Measurements from ENCODE around the gene LYSMD4. TPM values are rescaled to one million over a fixed set of nuclear protein-coding genes. Genes with fewer than 3 reads are reported as not detected.
"Not testable (repeated sequence)": the region's sequence is repeated elsewhere in the genome, so short reads cannot be mapped to it uniquely, and the experiment has no call there.

The LYSMD4 gene
- total and polyA plus RNA-seq, 10 donors = 2.5 to 13.3 (median 6.0) TPM

DNA sequence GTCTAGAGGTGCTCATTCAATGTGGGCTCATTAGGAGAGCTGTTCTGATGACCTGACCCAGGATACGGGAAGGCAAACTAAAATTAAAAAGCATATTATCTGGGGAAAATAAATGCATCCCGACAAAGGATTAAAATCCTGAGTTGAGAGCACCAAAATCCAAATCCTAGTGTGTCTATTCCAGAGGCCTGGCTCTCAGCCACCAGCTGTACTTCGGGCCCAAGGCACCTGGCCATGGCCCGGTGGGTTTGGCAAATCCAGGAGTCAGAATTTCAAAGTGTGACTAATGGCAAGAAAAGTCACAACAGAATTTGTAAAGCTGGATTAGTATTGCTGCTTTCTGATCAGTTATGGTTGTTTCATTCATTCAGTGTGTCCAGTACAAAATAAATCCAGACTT lies 2.6 kb upstream of the LYSMD4 start:
- no peak for DNase-seq
- Histone ChIP-seq H3K36me3 (peaks cover 0 to 4% (median 0%) of the 10 kb centered on the region in 6 donors), H3K4me3 (no peak overlapping the region), H3K9me3 (no peaks in the 10 kb centered on the region), H3K27ac (no peak overlapping the region), H3K27me3 (replicated peaks in 1 of 7) (no peaks in the 10 kb centered on the region), H3K4me1 (peaks cover 0 to 29% (median 21%) of the 10 kb centered on the region in 6 donors)
- WGBS, 5 donors = 86 to 95% (median 94%) methylated on average over 4 of the region's 4 CpGs
- intact Hi-C loops (cut with DNase I; ENCODE audit: low total_unique reads) = no loop called here
- TF ChIP-seq POLR2A (IDR thresholded peaks at IDR 0.05) = no peak
- TF ChIP-seq, protein P1, sequence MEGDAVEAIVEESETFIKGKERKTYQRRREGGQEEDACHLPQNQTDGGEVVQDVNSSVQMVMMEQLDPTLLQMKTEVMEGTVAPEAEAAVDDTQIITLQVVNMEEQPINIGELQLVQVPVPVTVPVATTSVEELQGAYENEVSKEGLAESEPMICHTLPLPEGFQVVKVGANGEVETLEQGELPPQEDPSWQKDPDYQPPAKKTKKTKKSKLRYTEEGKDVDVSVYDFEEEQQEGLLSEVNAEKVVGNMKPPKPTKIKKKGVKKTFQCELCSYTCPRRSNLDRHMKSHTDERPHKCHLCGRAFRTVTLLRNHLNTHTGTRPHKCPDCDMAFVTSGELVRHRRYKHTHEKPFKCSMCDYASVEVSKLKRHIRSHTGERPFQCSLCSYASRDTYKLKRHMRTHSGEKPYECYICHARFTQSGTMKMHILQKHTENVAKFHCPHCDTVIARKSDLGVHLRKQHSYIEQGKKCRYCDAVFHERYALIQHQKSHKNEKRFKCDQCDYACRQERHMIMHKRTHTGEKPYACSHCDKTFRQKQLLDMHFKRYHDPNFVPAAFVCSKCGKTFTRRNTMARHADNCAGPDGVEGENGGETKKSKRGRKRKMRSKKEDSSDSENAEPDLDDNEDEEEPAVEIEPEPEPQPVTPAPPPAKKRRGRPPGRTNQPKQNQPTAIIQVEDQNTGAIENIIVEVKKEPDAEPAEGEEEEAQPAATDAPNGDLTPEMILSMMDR (IDR thresholded peaks at IDR 0.05 in 8 of 11, conservative IDR thresholded peaks at IDR 0.05 in 3 of 11) = no peak
- no peak for TF ChIP-seq POLR2AphosphoS5 (IDR thresholded peaks at IDR 0.05)

DNA sequence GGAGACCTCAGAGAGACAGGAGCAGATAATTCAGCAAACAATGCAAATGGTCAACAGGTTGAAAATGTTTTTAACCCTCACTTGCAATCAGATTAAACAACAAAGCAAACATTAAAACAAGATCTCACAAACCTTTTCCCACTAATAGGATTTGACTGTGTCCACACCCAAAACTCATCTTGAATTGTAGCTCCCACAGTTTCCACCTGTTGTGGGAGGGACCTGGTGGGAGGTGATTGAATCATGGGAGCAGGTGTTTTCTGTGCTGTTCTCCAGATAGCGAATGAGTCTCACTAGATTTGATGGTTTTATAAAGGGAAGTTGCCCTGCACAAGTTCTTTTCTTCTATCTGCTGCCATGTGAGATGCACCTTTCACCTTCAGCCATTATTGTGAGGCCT lies 1.3 kb upstream of the LYSMD4 start:
- Histone ChIP-seq H3K4me3 (no peak overlapping the region), H3K27me3 (replicated peaks in 1 of 7) (no peaks in the 10 kb centered on the region), H3K9me3 (no peaks in the 10 kb centered on the region), H3K36me3 (peaks cover 0 to 4% (median under 1%) of the 10 kb centered on the region in 6 donors), H3K4me1 (peaks cover 0 to 37% (median 21%) of the 10 kb centered on the region in 6 donors), H3K27ac (no peak overlapping the region)
- 83 to 100% (median 96%) methylated on average over 1 of the region's 1 CpG for WGBS, 5 donors
- no peak for DNase-seq
- TF ChIP-seq, protein P1 (IDR thresholded peaks at IDR 0.05 in 8 of 11, conservative IDR thresholded peaks at IDR 0.05 in 3 of 11) = no peak
- intact Hi-C loops (cut with DNase I; ENCODE audit: low total_unique reads) = no loop called here

DNA sequence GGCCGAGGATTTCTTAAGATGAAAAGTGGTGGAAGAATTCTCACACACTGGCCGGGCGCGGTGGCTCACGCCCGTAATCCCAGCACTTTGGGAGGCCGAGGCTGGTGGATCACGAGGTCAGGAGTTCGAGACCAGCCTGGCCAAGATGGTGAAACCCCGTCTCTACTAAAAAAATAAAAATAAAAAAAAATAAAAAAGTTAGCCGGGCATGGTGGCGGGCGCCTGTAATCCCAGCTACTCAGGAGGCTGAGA lies 729 bp upstream of the LYSMD4 start:
- intact Hi-C loops (cut with DNase I; ENCODE audit: low total_unique reads); H3K9me3 ChIP-seq; DNase-seq; H3K27me3 ChIP-seq (replicated peaks in 1 of 7): not testable (repeated sequence)
- H3K27ac ChIP-seq = peak overlapping the region in 7 of 8 donors; percentile 81 to 89 (median 86)
- WGBS, 5 donors = 95 to 97% (median 96%) methylated on average over 13 of the region's 13 CpGs
- peak overlapping the region in 5 of 8 donors; percentile 84 to 97 (median 89) for H3K4me3 ChIP-seq
- peaks cover 0 to 37% (median 21%) of the 10 kb centered on the region in 6 donors for H3K4me1 ChIP-seq
- H3K36me3 ChIP-seq = peaks cover 0 to 11% (median 4%) of the 10 kb centered on the region in 6 donors

DNA sequence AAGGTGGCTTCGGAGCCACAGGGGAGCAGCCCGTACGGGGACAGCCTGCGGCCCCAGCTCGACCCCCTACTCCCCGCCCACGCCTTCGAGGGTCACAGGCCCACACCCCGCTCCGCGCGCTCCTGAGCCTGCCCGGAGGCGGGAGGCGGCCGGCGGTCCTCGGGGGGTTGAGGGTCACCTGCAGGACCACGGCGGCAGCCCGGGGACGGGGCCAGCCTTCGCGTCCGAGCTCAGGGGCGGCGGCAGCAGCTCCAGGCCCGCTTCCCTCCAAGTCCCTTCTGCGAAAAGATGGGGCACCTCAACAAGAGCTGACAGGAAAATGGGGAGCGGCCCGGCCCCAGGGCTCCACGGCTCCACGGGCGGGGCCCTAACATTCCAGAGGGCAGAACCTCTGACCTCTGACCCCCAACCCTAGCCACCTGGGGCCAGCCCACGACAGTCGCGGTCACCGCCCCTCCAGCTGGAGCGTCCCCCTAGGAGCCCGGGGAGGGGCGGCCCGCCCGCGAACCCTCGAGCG lies 428 bp downstream of the LYSMD4 start:
- peak overlapping the region; percentile 37 to 89 (median 84) for H3K27ac ChIP-seq
- TF ChIP-seq, protein P1 (IDR thresholded peaks at IDR 0.05 in 8 of 11, conservative IDR thresholded peaks at IDR 0.05 in 3 of 11) = no peak
- TF ChIP-seq POLR2AphosphoS5 (IDR thresholded peaks at IDR 0.05) (no peak), POLR2A (IDR thresholded peaks at IDR 0.05) (no peak)
- H3K27me3 ChIP-seq (replicated peaks in 1 of 7) = no peaks in the 10 kb centered on the region
- peaks cover 0 to 22% (median 12%) of the 10 kb centered on the region in 6 donors for H3K36me3 ChIP-seq
- no peaks in the 10 kb centered on the region for H3K9me3 ChIP-seq
- peak; percentile 91 for DNase-seq
- H3K4me1 ChIP-seq = peaks cover 0 to 37% (median 21%) of the 10 kb centered on the region in 6 donors
- whole genome bisulfite sequencing, 5 donors = 1 to 2% (median 1%) methylated on average over 19 to 46 of the region's 46 CpGs
- intact Hi-C loops (cut with DNase I; ENCODE audit: low total_unique reads) = no loop called here
- peak overlapping the region; percentile 83 to 97 (median 88) for H3K4me3 ChIP-seq

All from spleen (tissue), 11 donors.